Duodenal mucosa (tissue), 2 donors: Measurements from ENCODE around the gene RAB3GAP2.
"Not testable (repeated sequence)": the region's sequence is repeated elsewhere in the genome, so short reads cannot be mapped to it uniquely, and the experiment has no call there.

Experiments used
- H3K27ac ChIP-seq: one replicate; pipeline ENCODE4 v1.7.0; 2013; ENCODE audit warnings: low read depth, low read length
- H3K27me3 ChIP-seq, 2 donors: one replicate each; pipeline ENCODE4 v1.7.0; 2013; ENCODE audit warnings: low read length in 2 of 2, control low read depth in 1 of 2; ENCODE audit not compliant: insufficient read depth in 2 of 2, control insufficient read depth in 1 of 2
- H3K36me3 ChIP-seq, 2 donors: one replicate each; pipeline ENCODE4 v1.7.0; 2013; ENCODE audit warnings: low read length in 2 of 2, control low read depth in 1 of 2; ENCODE audit not compliant: insufficient read depth in 2 of 2, control insufficient read depth in 1 of 2
- H3K4me1 ChIP-seq, 2 donors: one replicate each; pipeline ENCODE4 v1.7.0; 2013; ENCODE audit warnings: low read length in 2 of 2, control low read depth in 1 of 2; ENCODE audit not compliant: insufficient read depth in 2 of 2, control insufficient read depth in 1 of 2
- H3K4me3 ChIP-seq, 2 donors: one replicate each; pipeline ENCODE4 v1.7.0; 2013; ENCODE audit warnings: low read length in 2 of 2, low read depth in 1 of 2
- H3K9ac ChIP-seq, 2 donors: one replicate each; pipeline ENCODE4 v1.7.0; 2013; ENCODE audit warnings: low read length in 2 of 2, low read depth in 1 of 2
- H3K9me3 ChIP-seq, 2 donors: one replicate each; pipeline ENCODE4 v1.7.0; 2013; ENCODE audit warnings: low read length in 2 of 2, control low read depth in 1 of 2; ENCODE audit not compliant: control insufficient read depth in 1 of 2

Gene RAB3GAP2

DNA sequence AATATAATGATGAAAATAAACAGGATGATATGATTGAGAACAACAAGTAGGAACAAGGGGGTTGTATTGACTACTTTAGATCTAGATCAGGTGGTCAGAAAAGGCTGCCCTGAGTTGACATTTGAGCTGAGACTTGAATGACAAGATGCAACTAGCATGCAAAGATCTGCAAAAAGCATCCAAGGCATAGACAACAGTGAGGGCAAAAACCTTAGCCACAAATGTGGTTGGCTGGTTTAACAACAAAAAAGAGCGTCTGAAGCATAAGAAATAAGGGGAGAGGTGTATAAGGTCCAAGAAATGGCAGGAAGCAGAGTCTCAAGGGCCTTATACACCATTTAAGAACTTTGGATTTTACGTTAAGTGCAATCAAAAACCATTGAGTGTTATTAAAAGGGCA, 3.2 kb downstream of the RAB3GAP2 start:
- peaks cover 16 to 28% of the 10 kb centered on the region in 2 donors for H3K4me1 ChIP-seq
- H3K9me3 ChIP-seq: no peaks in the 10 kb centered on the region

DNA sequence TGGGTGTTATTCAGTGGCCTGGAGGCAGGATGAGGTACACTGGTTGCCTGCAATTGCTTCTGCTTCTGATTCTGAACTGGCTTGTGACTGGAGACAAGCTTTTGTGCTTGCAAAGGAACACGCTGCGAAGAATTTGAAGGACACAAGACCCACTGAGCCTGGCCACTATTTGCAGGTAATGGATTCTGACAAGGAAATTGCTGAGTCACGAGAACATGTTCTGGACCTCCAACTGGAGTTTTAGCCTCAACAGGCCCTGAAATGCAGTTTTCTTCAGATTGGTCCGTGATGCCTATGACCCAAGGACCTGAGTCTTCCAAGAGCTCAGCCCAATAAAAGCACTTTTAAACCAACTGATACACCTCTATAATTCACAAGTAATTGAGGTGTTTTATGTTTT, 4.6 kb downstream of the RAB3GAP2 start:
- Histone ChIP-seq H3K27ac (no peak overlapping the region), H3K27me3 (no peaks in the 10 kb centered on the region), H3K4me3 (no peak overlapping the region), H3K36me3 (peaks cover 0 to 7% of the 10 kb centered on the region in 2 donors), H3K4me1 (peaks cover 16 to 24% of the 10 kb centered on the region in 2 donors), H3K9me3 (no peaks in the 10 kb centered on the region), H3K9ac (no peak overlapping the region)

More for the DNA sequence above, 3.2 kb downstream of the RAB3GAP2 start:
- peaks cover 0 to 7% of the 10 kb centered on the region in 2 donors for H3K36me3 ChIP-seq
- H3K27ac ChIP-seq: no peak overlapping the region
- H3K27me3 ChIP-seq: no peaks in the 10 kb centered on the region
- H3K4me3 ChIP-seq: no peak overlapping the region
- no peak overlapping the region for H3K9ac ChIP-seq

DNA sequence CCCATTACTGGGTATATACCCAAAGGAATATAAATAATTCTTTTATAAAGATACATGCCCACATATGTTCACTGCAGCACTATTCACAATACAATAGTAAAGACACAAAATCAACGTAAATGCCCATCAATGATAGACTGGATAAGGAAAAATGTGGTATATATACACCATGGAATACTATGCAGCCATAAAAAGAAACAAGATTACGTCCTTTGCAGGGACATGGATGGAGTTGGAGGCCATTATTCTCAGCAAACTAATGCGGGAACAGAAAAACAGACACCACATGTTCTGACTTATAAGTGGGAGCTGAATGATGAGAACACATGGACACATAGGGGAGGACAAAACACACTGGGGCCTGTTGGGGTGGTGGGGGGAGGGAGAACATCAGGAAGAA, 12.0 kb downstream of the RAB3GAP2 start:
- H3K4me3 ChIP-seq, H3K4me1 ChIP-seq, H3K27ac ChIP-seq, H3K9ac ChIP-seq, H3K9me3 ChIP-seq, H3K36me3 ChIP-seq, H3K27me3 ChIP-seq: not testable (repeated sequence)

DNA sequence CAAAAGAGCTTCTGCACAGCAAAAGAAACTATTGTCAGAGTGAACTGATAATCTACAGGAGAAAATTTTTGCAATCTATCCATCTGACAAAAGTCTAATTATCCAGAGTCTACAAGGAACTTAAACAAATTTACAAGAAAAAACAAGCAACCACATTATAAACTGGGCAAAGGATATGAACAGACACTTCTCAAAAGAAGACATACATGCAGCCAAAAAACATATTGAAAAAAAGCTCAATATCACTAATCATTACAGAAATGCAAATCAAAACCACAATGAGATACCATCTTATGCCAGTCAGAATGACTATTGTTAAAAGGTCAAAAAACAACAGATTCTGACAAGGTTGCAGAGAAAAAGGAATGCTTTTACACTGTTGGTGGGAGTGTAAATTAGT, 12.5 kb downstream of the RAB3GAP2 start:
- not testable (repeated sequence) for H3K4me3 ChIP-seq, H3K9ac ChIP-seq, H3K4me1 ChIP-seq, H3K27me3 ChIP-seq, H3K36me3 ChIP-seq, H3K27ac ChIP-seq, H3K9me3 ChIP-seq

DNA sequence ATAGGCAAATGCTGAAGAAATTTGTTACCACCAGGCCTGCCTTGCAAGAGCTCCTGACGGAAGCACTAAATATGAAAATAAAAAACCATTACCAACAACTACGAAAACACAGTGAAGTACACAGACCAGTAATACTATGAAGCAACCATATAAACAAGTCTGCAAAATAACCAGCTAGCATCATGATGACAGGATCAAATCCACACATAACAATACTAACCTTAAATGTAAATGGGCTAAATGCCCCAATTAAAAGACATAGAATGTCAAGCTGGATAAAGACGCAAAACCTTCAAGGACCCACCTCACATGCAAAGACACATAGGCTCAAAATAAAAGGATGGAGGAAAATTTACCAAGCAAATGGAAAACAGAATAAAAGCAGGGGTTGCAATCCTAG, 16.1 kb downstream of the RAB3GAP2 start:
- not testable (repeated sequence) for H3K4me3 ChIP-seq, H3K27ac ChIP-seq, H3K9me3 ChIP-seq, H3K9ac ChIP-seq, H3K27me3 ChIP-seq, H3K4me1 ChIP-seq
- H3K36me3 ChIP-seq: peaks cover 5 to 11% of the 10 kb centered on the region in 2 donors

DNA sequence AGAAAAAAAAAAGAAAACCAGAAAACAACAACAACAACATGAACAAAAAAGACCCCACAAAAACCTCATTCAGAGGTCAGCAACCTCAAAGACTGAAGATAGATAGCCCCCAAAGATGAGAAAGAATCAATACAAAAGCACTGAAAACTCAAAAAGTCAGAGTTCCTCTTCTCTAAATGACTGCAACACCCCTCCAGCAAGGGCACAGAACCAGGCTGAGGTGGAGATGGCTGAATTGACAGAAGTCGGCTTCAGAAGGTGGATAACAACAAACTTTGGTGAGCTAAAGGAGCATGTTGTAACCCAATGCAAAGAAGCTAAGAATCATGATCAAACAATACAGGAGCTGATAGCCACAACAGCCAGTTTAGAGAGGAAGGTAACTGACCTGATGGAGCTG, 17.0 kb downstream of the RAB3GAP2 start:
- no peak overlapping the region for H3K27ac ChIP-seq
- H3K4me3 ChIP-seq: no peak overlapping the region
- H3K4me1 ChIP-seq: no peaks in the 10 kb centered on the region
- peaks cover 0 to under 1% of the 10 kb centered on the region in 2 donors for H3K9me3 ChIP-seq
- no peaks in the 10 kb centered on the region for H3K27me3 ChIP-seq
- no peak overlapping the region for H3K9ac ChIP-seq
- peaks cover 5 to 19% of the 10 kb centered on the region in 2 donors for H3K36me3 ChIP-seq

DNA sequence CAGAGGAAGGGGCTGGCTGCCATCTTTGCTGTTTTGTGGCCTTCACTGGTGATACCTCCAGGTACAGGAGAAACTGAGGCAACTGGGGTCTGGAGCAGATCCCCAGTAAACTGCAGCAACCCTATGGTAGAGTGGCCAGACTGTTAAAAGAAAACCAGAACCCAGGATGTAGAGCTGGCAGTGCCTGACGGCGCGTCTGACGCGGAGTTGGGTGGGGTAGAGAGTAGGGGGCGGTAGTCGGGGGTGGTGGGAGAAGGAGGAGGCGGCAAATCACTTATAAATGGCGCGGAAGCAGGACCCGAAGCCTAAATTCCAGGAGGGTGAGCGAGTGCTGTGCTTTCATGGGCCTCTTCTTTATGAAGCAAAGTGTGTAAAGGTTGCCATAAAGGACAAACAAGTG, 19.0 kb downstream of the RAB3GAP2 start:
- not testable (repeated sequence) for H3K27ac ChIP-seq, H3K4me1 ChIP-seq, H3K4me3 ChIP-seq, H3K27me3 ChIP-seq, H3K9ac ChIP-seq
- H3K36me3 ChIP-seq: peaks cover 5 to 26% of the 10 kb centered on the region in 2 donors
- peaks cover 15 to 19% of the 10 kb centered on the region in 2 donors for H3K9me3 ChIP-seq

DNA sequence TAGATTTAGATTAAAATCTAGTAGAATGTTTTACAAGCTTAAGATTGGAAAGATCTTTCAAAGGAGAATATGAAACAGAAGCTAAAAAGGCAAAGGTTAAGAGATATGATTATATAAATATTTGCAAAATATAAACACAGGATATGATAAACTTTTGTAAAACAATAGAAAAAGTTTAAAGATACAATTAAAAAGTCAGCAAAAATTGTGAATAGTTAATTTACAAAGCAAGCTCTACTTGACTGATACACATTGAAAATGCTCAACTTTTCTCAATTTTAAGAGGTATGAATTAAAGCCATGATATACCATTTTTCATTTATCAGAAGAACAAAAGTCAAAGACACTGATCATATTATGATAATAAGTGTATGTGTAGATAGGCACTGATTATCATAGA, 21.0 kb downstream of the RAB3GAP2 start:
- H3K9me3 ChIP-seq: peaks cover 15 to 19% of the 10 kb centered on the region in 2 donors
- no peaks in the 10 kb centered on the region for H3K27me3 ChIP-seq
- no peak overlapping the region for H3K27ac ChIP-seq
- peaks cover 5 to 26% of the 10 kb centered on the region in 2 donors for H3K36me3 ChIP-seq
- H3K9ac ChIP-seq: no peak overlapping the region
- H3K4me1 ChIP-seq: no peaks in the 10 kb centered on the region
- H3K4me3 ChIP-seq: no peak overlapping the region

DNA sequence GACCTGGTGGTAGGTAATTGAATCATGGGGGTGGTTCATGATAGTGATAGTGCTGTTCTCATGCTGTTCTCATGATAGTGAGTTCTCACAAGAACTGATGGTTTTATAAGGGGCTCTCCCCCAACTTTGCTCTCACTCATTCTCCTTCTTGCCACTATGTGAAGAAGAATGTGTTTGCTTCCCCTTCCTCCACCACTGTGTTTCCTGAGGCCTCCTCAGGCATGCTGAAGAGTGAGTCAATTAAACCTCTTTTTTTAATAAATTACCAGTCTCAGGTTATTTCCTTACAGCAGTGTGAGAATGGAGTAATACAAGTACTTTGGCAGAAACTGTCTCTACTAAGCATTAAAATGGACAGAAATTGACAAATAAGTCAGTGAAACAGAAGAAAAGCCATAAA, 21.6 kb downstream of the RAB3GAP2 start:
- no peaks in the 10 kb centered on the region for H3K4me1 ChIP-seq
- peaks cover 5 to 26% of the 10 kb centered on the region in 2 donors for H3K36me3 ChIP-seq
- H3K4me3 ChIP-seq: no peak overlapping the region
- H3K27ac ChIP-seq: no peak overlapping the region
- H3K27me3 ChIP-seq: no peaks in the 10 kb centered on the region
- H3K9me3 ChIP-seq: peaks cover 15 to 19% of the 10 kb centered on the region in 2 donors
- no peak overlapping the region for H3K9ac ChIP-seq

DNA sequence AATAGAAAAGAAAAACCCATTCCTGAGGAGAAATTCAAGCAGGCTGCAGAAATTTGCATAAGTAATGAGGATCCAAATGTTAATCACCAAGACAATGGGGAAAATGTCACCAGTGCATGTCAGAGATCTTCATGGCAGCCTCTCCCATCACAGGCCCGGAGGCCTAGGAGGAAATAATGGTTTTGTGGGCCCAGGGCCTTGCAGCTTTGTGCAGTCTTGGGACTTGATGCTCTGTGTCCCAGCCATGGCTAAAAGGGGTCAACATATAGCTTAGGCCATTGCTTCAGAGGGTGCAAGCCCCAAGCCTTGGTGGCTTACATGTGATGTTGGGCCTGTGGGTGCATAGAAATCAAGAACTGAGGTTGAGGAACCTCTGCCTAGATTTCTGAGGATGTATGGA, 22.7 kb downstream of the RAB3GAP2 start:
- H3K4me1 ChIP-seq: no peaks in the 10 kb centered on the region
- peaks cover 5 to 26% of the 10 kb centered on the region in 2 donors for H3K36me3 ChIP-seq
- no peak overlapping the region for H3K4me3 ChIP-seq
- H3K27ac ChIP-seq: no peak overlapping the region
- H3K9me3 ChIP-seq: peaks cover 15 to 19% of the 10 kb centered on the region in 2 donors
- no peak overlapping the region for H3K9ac ChIP-seq
- no peaks in the 10 kb centered on the region for H3K27me3 ChIP-seq

DNA sequence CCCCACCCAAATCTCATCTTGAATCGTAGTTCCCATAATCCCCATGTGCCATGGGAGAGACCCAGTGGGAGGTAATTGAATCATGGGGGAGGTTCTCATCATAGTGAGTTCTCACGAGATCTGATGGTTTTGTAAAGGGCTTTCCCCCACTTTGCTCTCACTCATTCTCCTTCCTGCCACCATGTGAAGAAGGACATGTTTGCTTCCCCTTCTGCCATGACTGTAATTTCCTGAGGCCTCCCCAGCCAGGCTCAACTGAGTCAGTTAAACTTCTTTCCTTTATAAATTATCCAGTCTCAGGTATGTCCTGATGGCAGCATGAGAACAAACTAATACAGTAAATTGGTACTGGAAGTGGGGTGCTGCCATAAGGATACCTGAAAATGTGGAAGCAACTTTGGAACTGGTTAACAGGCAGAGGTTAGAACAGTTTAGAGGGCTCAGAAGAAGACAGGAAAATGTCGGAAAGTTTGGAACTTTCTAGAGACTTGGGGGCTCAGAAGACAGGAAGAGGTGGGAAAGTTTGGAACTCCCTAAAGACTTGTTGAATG, 23.5 kb downstream of the RAB3GAP2 start:
- Histone ChIP-seq H3K36me3 (peaks cover 5 to 26% of the 10 kb centered on the region in 2 donors), H3K9me3 (peaks cover 15 to 19% of the 10 kb centered on the region in 2 donors)
- H3K27me3 ChIP-seq, H3K27ac ChIP-seq, H3K4me3 ChIP-seq, H3K9ac ChIP-seq, H3K4me1 ChIP-seq: not testable (repeated sequence)
